M059J (cell line): ENCODE results near the gene LIN52. TPM values are rescaled to one million over a fixed set of nuclear protein-coding genes. Genes with fewer than 3 reads are reported as not detected.
A peak's percentile ranks its signal among the peaks of the same experiment; 100 is the strongest.

Experiments used
- DNase-seq: peaks from one replicate; pipeline ENCODE4 v3.0.0-alpha.2; 2012; ENCODE audit warnings: low read depth
- total RNA-seq: library from RNA; depleted of rRNA; stranded (reverse); fragments of >200 nt; shearing (Covaris generic); gene quantifications from 2 replicates; pipeline ENCODE4 v1.2.3, GENCODE V29; 2014; rRNA removed

The LIN52 gene
- total RNA-seq: 14.7 and 21.0 TPM in 2 replicates

- DNase-seq: peak; percentile 100
These were observed at the start of gene LIN52, which contains the start of gene ALDH6A1 for GRCh38 chr14:74084277-74085046. Gene LIN52, plus strand, starts transcription at chr14:74084956. Its CDS starts 19 bp downstream, at chr14:74084975. Gene ALDH6A1, minus strand, starts transcription at chr14:74084453. Its CDS starts 59 bp downstream, at chr14:74084394.

GRCh38 chr14:74035556-74035955 lies 49.2 kb upstream of the LIN52 start:
- peak; percentile 29 for DNase-seq

- peak; percentile 70 for DNase-seq
These were observed 46.5 kb upstream of the LIN52 start for GRCh38 chr14:74038020-74038859.

GRCh38 chr14:74042296-74042695 lies 42.5 kb upstream of the LIN52 start:
- no peak for DNase-seq

GRCh38 chr14:74045522-74045921 lies 39.2 kb upstream of the LIN52 start:
- DNase-seq: no peak

- DNase-seq: peak; percentile 53
These were observed 36.5 kb upstream of the LIN52 start for GRCh38 chr14:74048281-74048680.

GRCh38 chr14:74049876-74050495 lies 34.8 kb upstream of the LIN52 start:
- no peak for DNase-seq

- DNase-seq: peak; percentile 78
These were observed 22.0 kb upstream of the LIN52 start for GRCh38 chr14:74062809-74063150.

GRCh38 chr14:74064426-74064825 lies 20.3 kb upstream of the LIN52 start:
- no peak for DNase-seq

- DNase-seq: peak; percentile 29
These were observed 19.9 kb upstream of the LIN52 start for GRCh38 chr14:74064883-74065282.

GRCh38 chr14:74065746-74066575 lies 18.8 kb upstream of the LIN52 start:
- DNase-seq: no peak

GRCh38 chr14:74077401-74077800 lies 7.4 kb upstream of the LIN52 start:
- no peak for DNase-seq

GRCh38 chr14:74080820-74081460 lies 3.8 kb upstream of the LIN52 start:
- DNase-seq: no peak

GRCh38 chr14:74081491-74081890 lies 3.3 kb upstream of the LIN52 start:
- DNase-seq: no peak

GRCh38 chr14:74083161-74083560 lies 1.6 kb upstream of the LIN52 start:
- DNase-seq: no peak

- no peak for DNase-seq
These were observed 926 bp upstream of the LIN52 start for GRCh38 chr14:74083784-74084276.

- DNase-seq: peak; percentile 70
These were observed 386 bp downstream of the LIN52 start for GRCh38 chr14:74085047-74085637.

GRCh38 chr14:74085828-74086227 lies 1.1 kb downstream of the LIN52 start:
- peak; percentile 26 for DNase-seq

- no peak for DNase-seq
These were observed 4.7 kb downstream of the LIN52 start for GRCh38 chr14:74089251-74090020.

- DNase-seq: no peak
These were observed 20.6 kb downstream of the LIN52 start for GRCh38 chr14:74105381-74105780.
